HCT116 (cell line): ENCODE results near the gene ARPC5. TPM values are rescaled to one million over a fixed set of nuclear protein-coding genes. Genes with fewer than 3 reads are reported as not detected.

ENCODE experiments used
- ATAC-seq: fragments of 200-7000 bp; cut with Tn5 transposase; 2 replicates; pipeline ENCODE4 v1.9.1; 2020; ENCODE audit warnings: mild to moderate bottlenecking, moderate library complexity
- BruUV-seq: library from RNA; stranded (reverse); fragments of 400-500 nt; replicated peaks from 2 replicates; lab custom pipeline; 2021; lab: Mats Ljungman, UMichigan
- CTCF ChIA-PET: fragments of 300-600 bp; sonication (Branson Sonifier 250); formaldehyde crosslinking; loops from one replicate; lab custom pipeline; 2021; ENCODE audit warnings: antibody characterized with exemption; lab: Charles Lee
- POLR2A ChIA-PET: fragments of 300-600, 350-600 bp; sonication (Branson Sonifier 250); formaldehyde crosslinking; loops from one replicate; lab custom pipeline; 2021; ENCODE audit warnings: antibody characterized with exemption; lab: Charles Lee
- RAD21 ChIA-PET, 2 experiments: fragments of 300-600 bp; sonication (Branson Sonifier 250); formaldehyde crosslinking; loops; one replicate each; lab custom pipeline; 2023; ENCODE audit warnings: low total read pairs in 2 of 2; ENCODE audit not compliant: uncharacterized antibody in 2 of 2, unreplicated experiment in 2 of 2, low non-redundant PET in 1 of 2; lab: Charles Lee
- DNase-seq: peaks from one replicate; pipeline ENCODE4 v3.0.0-alpha.2; 2010; ENCODE audit warnings: low read depth, low spot score
- H2AFZ ChIP-seq: fragments of 200-600 bp; shearing (Covaris generic), sonication (generic); 2 replicates; pipeline ENCODE4 v1.6.1; 2017; ENCODE audit warnings: low read depth, mixed run types, mixed read lengths, antibody characterized with exemption, low read length; ENCODE audit not compliant: poor library complexity, severe bottlenecking
- H3K27ac ChIP-seq: 2 replicates; pipeline ENCODE4 v1.5.1; 2012; ENCODE audit warnings: low read depth, low read length
- H3K27me3 ChIP-seq: fragments of 200-600 bp; sonication (generic); 2 replicates; pipeline ENCODE4 v1.6.1; 2016; ENCODE audit warnings: mixed run types, low read length, mixed read lengths; ENCODE audit not compliant: insufficient read depth
- H3K36me3 ChIP-seq, 2 experiments: fragments of 200-500 bp in 1 of 2; fragments of 200-600 bp in 1 of 2; sonication (Bioruptor generic) in 1 of 2; sonication (generic) in 1 of 2; 2 replicates each; pipeline versions ENCODE4 v1.5.1 to v1.6.1; 2014 to 2016; ENCODE audit warnings: low read length in 2 of 2, inconsistent platforms in 1 of 2, mixed read lengths in 1 of 2, mixed run types in 1 of 2; ENCODE audit not compliant: insufficient read depth in 2 of 2, control insufficient read depth in 1 of 2
- H3K4me1 ChIP-seq, 2 experiments: fragments of 200-600 bp in 1 of 2; sonication (generic) in 1 of 2; 2 replicates each; pipeline versions ENCODE4 v1.5.1 to v1.6.1; 2012 to 2017; ENCODE audit warnings: low read length in 2 of 2, inconsistent platforms in 1 of 2, mild to moderate bottlenecking in 1 of 2, mixed read lengths in 1 of 2, mixed run types in 1 of 2, moderate library complexity in 1 of 2; ENCODE audit not compliant: insufficient read depth in 2 of 2, control insufficient read depth in 1 of 2
- H3K4me2 ChIP-seq: fragments of 200-600 bp; sonication (generic); 2 replicates; pipeline ENCODE4 v1.6.1; 2017; ENCODE audit warnings: mixed run types, low read length, mixed read lengths
- H3K4me3 ChIP-seq, 2 experiments: fragments of 200-600 bp in 1 of 2; sonication (generic) in 1 of 2; replicated peaks in 1 of 2; 2 replicates each; pipeline ENCODE4 v1.5.1; 2011 to 2016; ENCODE audit warnings: low read length in 2 of 2, control low read depth in 1 of 2, low read depth in 1 of 2, mild to moderate bottlenecking in 1 of 2, mixed read lengths in 1 of 2, mixed run types in 1 of 2
- H3K79me2 ChIP-seq: fragments of 200-600 bp; sonication (generic); 2 replicates; pipeline ENCODE4 v1.6.1; 2017; ENCODE audit warnings: mild to moderate bottlenecking, mixed run types, low read length, moderate library complexity, mixed read lengths; ENCODE audit not compliant: insufficient read depth
- H3K9ac ChIP-seq: fragments of 200-600 bp; sonication (generic); 2 replicates; pipeline ENCODE4 v1.6.1; 2016; ENCODE audit warnings: low read length, mixed read lengths
- H3K9me2 ChIP-seq: fragments of 200-600 bp; sonication (generic), shearing (Covaris generic); 2 replicates; pipeline ENCODE4 v1.6.1; 2017; ENCODE audit warnings: mixed run types, mild to moderate bottlenecking, moderate library complexity; ENCODE audit not compliant: insufficient read depth
- H3K9me3 ChIP-seq, 2 experiments: fragments of 200-500 bp in 1 of 2; fragments of 200-600 bp in 1 of 2; sonication (Bioruptor generic) in 1 of 2; sonication (generic) in 1 of 2; 2 replicates each; pipeline ENCODE4 v1.6.1; 2014 to 2017; ENCODE audit warnings: low read length in 2 of 2, mixed read lengths in 2 of 2, inconsistent platforms in 1 of 2, low read depth in 1 of 2, mild to moderate bottlenecking in 1 of 2, mixed run types in 1 of 2, moderate library complexity in 1 of 2; ENCODE audit not compliant: control insufficient read depth in 1 of 2, insufficient read depth in 1 of 2
- H4K20me1 ChIP-seq: fragments of 200-600 bp; sonication (generic), shearing (Covaris generic); 2 replicates; pipeline ENCODE4 v1.6.1; 2017; ENCODE audit warnings: mixed run types, mild to moderate bottlenecking, moderate library complexity; ENCODE audit not compliant: insufficient read depth
- CBX3 ChIP-seq: IDR thresholded peaks from 2 replicates; pipeline ENCODE4 v1.6.1; 2012; ENCODE audit warnings: low read depth
- CEBPB ChIP-seq: IDR thresholded peaks from 2 replicates; pipeline ENCODE4 v1.6.1; 2012; ENCODE audit warnings: low read depth
- EGR1 ChIP-seq: IDR thresholded peaks from 2 replicates; pipeline ENCODE4 v1.6.1; 2012; ENCODE audit warnings: low read depth
- ELF1 ChIP-seq: IDR thresholded peaks from 2 replicates; pipeline ENCODE4 v1.6.1; 2012; ENCODE audit warnings: low read depth, borderline replicate concordance
- EZH2 ChIP-seq: fragments of 200-600 bp; sonication (generic); IDR thresholded peaks from 2 replicates; pipeline ENCODE4 v1.6.1; 2017; ENCODE audit warnings: antibody characterized with exemption, mixed run types
- EZH2phosphoT487 ChIP-seq: fragments of 200-600 bp; IDR thresholded peaks from 2 replicates; pipeline ENCODE4 v1.6.1; 2018; ENCODE audit warnings: antibody characterized with exemption, borderline replicate concordance
- FOSL1 ChIP-seq: IDR thresholded peaks from 2 replicates; pipeline ENCODE4 v1.6.1; 2012; ENCODE audit warnings: low read depth
- JUND ChIP-seq: IDR thresholded peaks from 2 replicates; pipeline ENCODE4 v1.6.1; 2012
- POLR2AphosphoS5 ChIP-seq: IDR thresholded peaks from 2 replicates; pipeline ENCODE4 v1.6.1; 2011; ENCODE audit warnings: mild to moderate bottlenecking, low read depth, low read length, moderate library complexity
- SIN3A ChIP-seq: IDR thresholded peaks from 2 replicates; pipeline ENCODE4 v1.6.1; 2012; ENCODE audit warnings: low read depth
- SP1 ChIP-seq: IDR thresholded peaks from 2 replicates; pipeline ENCODE4 v1.6.1; 2012; ENCODE audit warnings: low read depth
- SRF ChIP-seq: IDR thresholded peaks from 2 replicates; pipeline ENCODE4 v1.6.1; 2012; ENCODE audit warnings: low read depth
- TCF7L2 ChIP-seq: IDR thresholded peaks from 2 replicates; pipeline ENCODE4 v1.7.0; 2011; ENCODE audit warnings: borderline replicate concordance, inconsistent platforms; ENCODE audit not compliant: insufficient read depth, insufficient read length; ENCODE audit errors: extremely low read depth
- ZFX ChIP-seq: fragments of 450-650 bp; IDR thresholded peaks from 2 replicates; pipeline ENCODE4 v1.6.1; 2017
- ZNF274 ChIP-seq: fragments of 200-500 bp; sonication (Bioruptor generic); IDR thresholded peaks from 2 replicates; pipeline ENCODE4 v1.6.1; 2014; ENCODE audit warnings: mild to moderate bottlenecking, low read depth, low read length, inconsistent platforms
- intact Hi-C: fragments of 100-400 bp; cut with micrococcal nuclease; formaldehyde crosslinking; loops from 2 replicates; pipeline ENCODE4 v1.10.0; 2022
- total RNA-seq: library from RNA; stranded (reverse); gene quantifications from one replicate; pipeline ENCODE4 v1.2.1, GENCODE V29; 2021; ENCODE audit not compliant: unreplicated experiment
- TF ChIP-seq, protein P1 (sequence below): IDR thresholded peaks from 2 replicates; pipeline ENCODE4 v1.6.1; 2012
- TF ChIP-seq, protein P2 (sequence below): IDR thresholded peaks from 2 replicates; pipeline ENCODE4 v1.6.1; 2012

The ARPC5 gene
- total RNA-seq, 1 experiment from 2014 or later = 71.5 TPM

DNA sequence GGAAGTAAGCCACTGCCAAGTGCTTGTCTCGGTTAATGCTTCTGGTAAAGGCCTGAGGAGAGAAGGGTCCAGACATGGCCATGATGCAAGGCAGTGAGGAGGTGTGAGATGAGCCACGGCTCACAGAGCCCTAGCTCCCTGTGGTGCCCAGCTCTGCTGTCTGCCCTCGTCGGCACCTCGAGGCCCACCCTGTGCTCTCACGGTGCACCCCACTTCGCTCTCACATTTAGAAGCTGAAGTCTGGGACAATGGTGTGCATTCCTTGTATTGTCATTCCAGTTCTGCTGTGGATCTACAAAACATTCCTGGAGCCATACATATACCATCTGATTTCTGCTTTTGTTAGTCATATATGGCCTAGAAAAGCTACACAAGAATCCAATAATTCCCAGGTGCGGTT lies 48.7 kb downstream of the ARPC5 start:
- no TSS peak for BruUV-seq
- Histone ChIP-seq H3K4me2 (no peak overlapping the region), H3K9me2 (peaks cover 3% of the 10 kb centered on the region; the same call in 1 of the 2 replicates), H3K36me3 (no peaks in the 10 kb centered on the region)
- ChIA-PET POLR2A (no interaction called here), RAD21 (no interaction called here)
- TF ChIP-seq EZH2 = no peak
- no peak for TF ChIP-seq POLR2AphosphoS5
- TF ChIP-seq ZFX = no peak
- TF ChIP-seq EZH2phosphoT487 = no peak
- TF ChIP-seq ZNF274 = no peak
- no peak for TF ChIP-seq JUND
- TF ChIP-seq, protein P1, sequence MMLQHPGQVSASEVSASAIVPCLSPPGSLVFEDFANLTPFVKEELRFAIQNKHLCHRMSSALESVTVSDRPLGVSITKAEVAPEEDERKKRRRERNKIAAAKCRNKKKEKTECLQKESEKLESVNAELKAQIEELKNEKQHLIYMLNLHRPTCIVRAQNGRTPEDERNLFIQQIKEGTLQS = no peak
- TF ChIP-seq, protein P2, sequence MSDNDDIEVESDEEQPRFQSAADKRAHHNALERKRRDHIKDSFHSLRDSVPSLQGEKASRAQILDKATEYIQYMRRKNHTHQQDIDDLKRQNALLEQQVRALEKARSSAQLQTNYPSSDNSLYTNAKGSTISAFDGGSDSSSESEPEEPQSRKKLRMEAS = no peak
- no peak for TF ChIP-seq FOSL1
- no peak for TF ChIP-seq SRF
- no peak for TF ChIP-seq ELF1
- no peak for TF ChIP-seq TCF7L2
- TF ChIP-seq SP1 = no peak
- TF ChIP-seq SIN3A = no peak
- no peak for TF ChIP-seq EGR1
- TF ChIP-seq CBX3 = no peak
- TF ChIP-seq CEBPB = no peak
- TF ChIP-seq, all 23 proteins: peak for 0
- no peaks in the 10 kb centered on the region for H4K20me1 ChIP-seq
- H3K9me3 ChIP-seq = no peaks in the 10 kb centered on the region
- DNase-seq (no peak), ATAC-seq (no peak)
- CTCF ChIA-PET = no interaction called here
- H3K27me3 ChIP-seq = no peaks in the 10 kb centered on the region
- peaks cover 0 to 7% of the 10 kb centered on the region in 2 experiments; a peak in 1 of 4 replicates for H3K4me1 ChIP-seq
- no peak overlapping the region for H3K4me3 ChIP-seq
- no peak overlapping the region for H3K27ac ChIP-seq
- intact Hi-C loops = no loop called here
- H3K9ac ChIP-seq = no peak overlapping the region
- H2AFZ ChIP-seq = no peak overlapping the region
- H3K79me2 ChIP-seq = no peaks in the 10 kb centered on the region
